MCF 10A (cell line): ENCODE data around the gene RPUSD3. TPM values are rescaled to one million over a fixed set of nuclear protein-coding genes. Genes with fewer than 3 reads are reported as not detected.

ENCODE experiments used
- BruUV-seq: library from RNA; stranded (reverse); fragments of 400-500 nt; replicated peaks from 2 replicates; lab custom pipeline; 2021; lab: Mats Ljungman, UMichigan
- CTCF ChIA-PET: fragments of 300-600 bp; sonication (Branson Sonifier 250); formaldehyde crosslinking; extraction: SDS; loops from one replicate; lab custom pipeline; 2021; ENCODE audit warnings: antibody characterized with exemption, inconsistent platforms; lab: Yijun Ruan, JAX
- POLR2A ChIA-PET: fragments of 300-600, 350-650 bp; sonication (Branson Sonifier 250); formaldehyde crosslinking; extraction: SDS; loops from one replicate; lab custom pipeline; 2020; ENCODE audit warnings: antibody characterized with exemption, inconsistent platforms; lab: Yijun Ruan, JAX
- DNase-seq: peaks from one replicate; pipeline ENCODE4 v3.0.0-alpha.2; 2018; ENCODE audit not compliant: unreplicated experiment
- H3K27ac Mint-ChIP-seq: one replicate; pipeline ENCODE4 v1.8.0; 2022; ENCODE audit warnings: mild to moderate bottlenecking, low read depth, mixed read lengths; ENCODE audit not compliant: unreplicated experiment
- H3K27me3 Mint-ChIP-seq: one replicate; pipeline ENCODE4 v1.8.0; 2022; ENCODE audit warnings: mixed read lengths; ENCODE audit not compliant: insufficient read depth, unreplicated experiment
- H3K36me3 Mint-ChIP-seq: one replicate; pipeline ENCODE4 v1.8.0; 2022; ENCODE audit warnings: mild to moderate bottlenecking, moderate library complexity, mixed read lengths; ENCODE audit not compliant: insufficient read depth, unreplicated experiment
- H3K4me1 Mint-ChIP-seq: one replicate; pipeline ENCODE4 v1.8.0; 2022; ENCODE audit warnings: mixed read lengths; ENCODE audit not compliant: insufficient read depth, unreplicated experiment
- H3K4me3 Mint-ChIP-seq: one replicate; pipeline ENCODE4 v1.8.0; 2022; ENCODE audit warnings: mild to moderate bottlenecking, moderate library complexity, mixed read lengths; ENCODE audit not compliant: unreplicated experiment
- H3K9me3 Mint-ChIP-seq: one replicate; pipeline ENCODE4 v1.8.0; 2022; ENCODE audit warnings: mixed read lengths; ENCODE audit not compliant: unreplicated experiment
- intact Hi-C: fragments of 100-400 bp; cut with micrococcal nuclease; formaldehyde crosslinking; loops from 2 replicates; pipeline ENCODE4 v1.14.1; 2022
- total RNA-seq: library from RNA; stranded (reverse); gene quantifications from 2 replicates; pipeline ENCODE4 v1.2.3, GENCODE V29; 2022
- TF ChIP-seq, protein P1 (sequence below): fragments of 200-600 bp; IDR thresholded peaks from one replicate; pipeline ENCODE4 v1.8.0; 2022; ENCODE audit warnings: antibody characterized with exemption, mild to moderate bottlenecking; ENCODE audit not compliant: unreplicated experiment

The RPUSD3 gene
- total RNA-seq, 1 experiment from 2014 or later = 40.7 TPM

DNA sequence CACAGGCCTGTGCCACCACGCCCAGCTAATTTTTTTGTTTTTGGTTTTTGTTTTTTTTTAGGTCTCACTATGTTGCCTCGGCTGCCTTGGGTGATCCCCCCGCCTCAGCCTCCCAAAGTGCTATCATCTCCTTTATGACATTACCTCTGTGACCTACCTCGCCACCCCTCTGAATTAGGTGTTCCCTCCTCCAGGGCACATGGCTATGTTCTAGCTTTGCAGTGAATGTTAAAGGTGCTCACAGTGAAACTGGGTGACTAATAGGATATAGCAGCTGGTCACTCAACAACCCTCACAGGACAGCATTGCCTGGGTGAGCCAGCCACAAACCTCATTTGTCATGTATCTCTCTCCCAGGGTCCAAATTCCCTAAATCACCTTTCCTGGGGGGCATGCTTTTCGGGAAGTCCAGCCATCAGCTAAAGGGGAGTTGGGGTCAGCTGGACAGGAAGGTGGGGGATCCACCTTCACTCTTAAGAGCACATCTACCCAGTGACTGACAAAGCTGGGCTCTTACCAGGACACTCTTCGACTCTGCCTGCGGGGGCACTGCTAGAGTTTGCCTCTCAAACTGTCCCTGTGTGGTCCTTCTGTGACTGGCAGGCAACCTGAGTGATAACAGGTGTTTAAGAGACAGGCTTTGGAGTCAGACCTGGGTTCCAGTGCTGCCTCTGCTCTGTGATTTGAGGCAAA, 35.3 kb downstream of the RPUSD3 start:
- H3K27me3 Mint-ChIP-seq = no peaks in the 10 kb centered on the region
- CTCF ChIA-PET = interaction anchor here (0.5 to 2.8 kb wide), 5 partner anchors 13 to 275 kb away, joined by 3 to 10 read pairs (median 4); no protein-coding TSS in a partner anchor
- no TSS peak for BruUV-seq
- peaks cover 23% of the 10 kb centered on the region for H3K4me1 Mint-ChIP-seq
- no peaks in the 10 kb centered on the region for H3K9me3 Mint-ChIP-seq
- no peak overlapping the region for H3K4me3 Mint-ChIP-seq
- H3K27ac Mint-ChIP-seq = peak overlapping the region; percentile 89
- TF ChIP-seq, protein P1, sequence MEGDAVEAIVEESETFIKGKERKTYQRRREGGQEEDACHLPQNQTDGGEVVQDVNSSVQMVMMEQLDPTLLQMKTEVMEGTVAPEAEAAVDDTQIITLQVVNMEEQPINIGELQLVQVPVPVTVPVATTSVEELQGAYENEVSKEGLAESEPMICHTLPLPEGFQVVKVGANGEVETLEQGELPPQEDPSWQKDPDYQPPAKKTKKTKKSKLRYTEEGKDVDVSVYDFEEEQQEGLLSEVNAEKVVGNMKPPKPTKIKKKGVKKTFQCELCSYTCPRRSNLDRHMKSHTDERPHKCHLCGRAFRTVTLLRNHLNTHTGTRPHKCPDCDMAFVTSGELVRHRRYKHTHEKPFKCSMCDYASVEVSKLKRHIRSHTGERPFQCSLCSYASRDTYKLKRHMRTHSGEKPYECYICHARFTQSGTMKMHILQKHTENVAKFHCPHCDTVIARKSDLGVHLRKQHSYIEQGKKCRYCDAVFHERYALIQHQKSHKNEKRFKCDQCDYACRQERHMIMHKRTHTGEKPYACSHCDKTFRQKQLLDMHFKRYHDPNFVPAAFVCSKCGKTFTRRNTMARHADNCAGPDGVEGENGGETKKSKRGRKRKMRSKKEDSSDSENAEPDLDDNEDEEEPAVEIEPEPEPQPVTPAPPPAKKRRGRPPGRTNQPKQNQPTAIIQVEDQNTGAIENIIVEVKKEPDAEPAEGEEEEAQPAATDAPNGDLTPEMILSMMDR = peak; percentile 42
- intact Hi-C loops = no loop called here
- POLR2A ChIA-PET = interaction anchor here (0.6 to 3.9 kb wide), 8 partner anchors 11 to 1215 kb away, joined by 3 to 23 read pairs (median 3); partner anchors contain the start of genes ARPC4 and TADA3
- H3K36me3 Mint-ChIP-seq = peaks cover 36% of the 10 kb centered on the region
- DNase-seq = peak; percentile 43

DNA sequence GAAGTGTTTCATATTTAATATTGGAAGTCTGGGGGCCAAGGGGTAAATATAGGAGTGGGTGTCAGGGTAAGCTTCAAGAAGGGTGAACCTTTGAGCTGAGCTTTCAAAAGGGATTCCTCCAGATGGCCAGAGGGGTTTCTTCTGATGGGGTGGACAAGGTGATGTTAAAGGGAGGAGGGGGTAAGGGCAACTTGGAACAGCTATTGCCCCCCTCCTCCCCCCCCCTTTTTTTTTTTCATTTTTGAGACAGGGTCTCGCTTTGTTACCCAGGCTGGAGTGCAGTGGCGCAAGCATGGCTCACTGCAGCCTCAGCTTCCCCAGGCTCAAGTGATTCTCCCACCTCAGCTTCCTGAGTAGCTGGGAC, 35.8 kb downstream of the RPUSD3 start:
- Mint-ChIP-seq H3K9me3 (no peaks in the 10 kb centered on the region), H3K27me3 (no peaks in the 10 kb centered on the region), H3K27ac (no peak overlapping the region), H3K36me3 (peaks cover 41% of the 10 kb centered on the region), H3K4me1 (peaks cover 23% of the 10 kb centered on the region), H3K4me3 (no peak overlapping the region)
- intact Hi-C loops = no loop called here
- TF ChIP-seq, protein P1 = no peak
- no TSS peak for BruUV-seq
- ChIA-PET CTCF (interaction anchor here (0.5 to 2.8 kb wide), 6 partner anchors 12 to 819 kb away, joined by 3 to 10 read pairs (median 4); no protein-coding TSS in a partner anchor), POLR2A (interaction anchor here (0.6 to 3.9 kb wide), 6 partner anchors 12 to 139 kb away, joined by 3 to 23 read pairs (median 3); partner anchors contain the start of genes ARPC4 and TADA3)
- DNase-seq = no peak

DNA sequence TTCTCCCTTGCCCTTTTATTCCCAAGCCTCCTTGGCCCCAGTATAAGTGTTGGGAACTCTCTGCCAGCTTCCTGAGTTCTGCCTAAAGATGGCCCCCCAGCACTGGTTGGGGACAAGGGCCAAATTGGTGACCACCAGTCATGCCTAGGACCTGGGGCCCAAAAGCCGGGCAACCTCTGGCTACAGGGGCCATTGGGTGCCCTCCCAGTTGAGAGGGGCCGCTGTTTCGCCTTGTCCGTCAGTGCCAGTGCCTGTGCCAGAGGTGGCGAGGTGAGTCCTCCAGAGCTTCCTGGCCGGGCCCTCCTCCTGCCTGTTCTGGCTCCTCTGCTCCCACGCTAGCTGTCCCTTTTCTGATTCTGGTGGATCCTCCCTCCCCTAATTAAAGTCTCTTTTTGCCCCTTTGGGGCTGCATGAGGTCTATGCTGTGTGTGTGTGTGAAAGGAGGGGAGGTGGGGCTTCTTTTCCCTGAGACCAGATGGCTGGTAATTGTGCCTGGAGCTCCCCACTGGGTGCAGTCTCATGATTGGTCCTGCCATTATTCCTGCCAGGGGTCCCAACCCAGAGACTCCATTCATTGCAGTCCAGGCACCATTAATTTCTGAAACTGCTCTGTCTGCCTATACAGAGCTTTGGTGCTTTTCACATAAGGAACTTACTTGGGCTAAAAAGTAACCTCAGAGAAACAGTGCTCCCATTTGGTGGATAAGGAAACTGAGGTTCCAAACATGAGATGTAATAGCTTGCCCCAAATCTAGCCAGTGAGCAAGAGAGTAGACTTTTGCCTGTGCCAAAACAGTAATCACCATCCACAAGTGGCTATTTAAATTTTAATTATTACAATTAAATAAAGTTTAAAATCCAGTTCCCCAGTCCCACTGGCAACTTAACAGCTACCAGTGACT, 36.9 kb downstream of the RPUSD3 start:
- ChIA-PET CTCF (interaction anchor here (0.7 to 2.8 kb wide), 4 partner anchors 48 to 198 kb away, joined by 3 to 10 read pairs (median 4); no protein-coding TSS in a partner anchor), POLR2A (interaction anchor here (1.1 to 3.9 kb wide), 3 partner anchors 14 to 140 kb away, joined by 3 to 23 read pairs (median 3); partner anchors contain the start of genes ARPC4 and TADA3)
- TF ChIP-seq, protein P1 = no peak
- Mint-ChIP-seq H3K36me3 (peaks cover 51% of the 10 kb centered on the region), H3K27me3 (no peaks in the 10 kb centered on the region), H3K4me3 (no peak overlapping the region), H3K4me1 (peaks cover 23% of the 10 kb centered on the region), H3K27ac (no peak overlapping the region), H3K9me3 (no peaks in the 10 kb centered on the region)
- intact Hi-C loops = no loop called here
- no peak for DNase-seq
- no TSS peak for BruUV-seq
